Keratinocyte (primary cell): Measurements from ENCODE around the gene GAB2. TPM values are rescaled to one million over a fixed set of nuclear protein-coding genes. Genes with fewer than 3 reads are reported as not detected.
"Not testable (repeated sequence)": the region's sequence is repeated elsewhere in the genome, so short reads cannot be mapped to it uniquely, and the experiment has no call there.

Experiments
- DNase-seq: peaks from one replicate; pipeline ENCODE4 v3.0.0-alpha.2; 2011; ENCODE audit warnings: low read depth, missing footprints, low spot score
- FAIRE-seq: peaks from 2 replicates; lab custom pipeline; 2011; peaks lifted over from hg19 to GRCh38; lab: Jason Lieb, UNC
- H2AFZ ChIP-seq: 2 replicates; pipeline ENCODE4 v1.6.0; 2012; ENCODE audit warnings: low read length, control low read depth, inconsistent platforms; ENCODE audit not compliant: control insufficient read depth
- H3K27ac ChIP-seq: 2 replicates; pipeline ENCODE4 v1.5.1; 2011; ENCODE audit warnings: low read length; ENCODE audit not compliant: control insufficient read depth, insufficient read depth
- H3K27me3 ChIP-seq: 3 replicates; pipeline ENCODE4 v1.6.0; 2011; ENCODE audit warnings: low read length; ENCODE audit not compliant: control insufficient read depth, insufficient read depth; ENCODE audit errors: extremely low read depth
- H3K36me3 ChIP-seq, 2 experiments: 2 replicates in 1 of 2; 3 replicates in 1 of 2; pipeline ENCODE4 v1.5.1; 2011; ENCODE audit warnings: low read length in 2 of 2, mild to moderate bottlenecking in 1 of 2; ENCODE audit not compliant: control insufficient read depth in 2 of 2, insufficient read depth in 2 of 2; ENCODE audit errors: extremely low read depth in 1 of 2
- H3K4me1 ChIP-seq: 3 replicates; pipeline ENCODE4 v1.5.1; 2011; ENCODE audit warnings: low read length; ENCODE audit not compliant: control insufficient read depth, insufficient read depth; ENCODE audit errors: extremely low read depth
- H3K4me2 ChIP-seq: 3 replicates; pipeline ENCODE4 v1.6.0; 2011; ENCODE audit warnings: low read depth, low read length; ENCODE audit not compliant: control insufficient read depth, insufficient read depth; ENCODE audit errors: extremely low read depth
- H3K4me3 ChIP-seq, 3 experiments: fragments of 200-600 bp in 1 of 3; sonication (generic) in 1 of 3; 2 replicates in 2 of 3; 3 replicates in 1 of 3; pipeline ENCODE4 v1.5.1; 2011 to 2016; ENCODE audit warnings: low read length in 3 of 3, mild to moderate bottlenecking in 3 of 3, control low read depth in 2 of 3, inconsistent platforms in 1 of 3, low read depth in 1 of 3, mixed read lengths in 1 of 3, mixed run types in 1 of 3, moderate library complexity in 1 of 3; ENCODE audit not compliant: control insufficient read depth in 2 of 3, insufficient read depth in 2 of 3; ENCODE audit errors: extremely low read depth in 1 of 3
- H3K79me2 ChIP-seq: 2 replicates; pipeline ENCODE4 v1.6.0; 2012; ENCODE audit warnings: low read length; ENCODE audit not compliant: control insufficient read depth, insufficient read depth
- H3K9ac ChIP-seq: 3 replicates; pipeline ENCODE4 v1.6.0; 2011; ENCODE audit warnings: low read length; ENCODE audit not compliant: control insufficient read depth, insufficient read depth; ENCODE audit errors: extremely low read depth
- H3K9me1 ChIP-seq: 3 replicates; pipeline ENCODE4 v1.6.0; 2011; ENCODE audit warnings: low read length; ENCODE audit not compliant: control insufficient read depth, insufficient read depth; ENCODE audit errors: extremely low read depth
- H3K9me3 ChIP-seq: 2 replicates; pipeline ENCODE4 v1.5.1; 2012; ENCODE audit warnings: low read depth, low read length; ENCODE audit not compliant: control insufficient read depth
- H4K20me1 ChIP-seq: 3 replicates; pipeline ENCODE4 v1.6.0; 2011; ENCODE audit warnings: low read length; ENCODE audit not compliant: control insufficient read depth, insufficient read depth; ENCODE audit errors: extremely low read depth
- CTCF ChIP-seq, 3 experiments: IDR thresholded peaks in 1 of 3; conservative IDR thresholded peaks in 1 of 3; optimal IDR thresholded peaks in 1 of 3; 2 replicates in 2 of 3; 3 replicates in 1 of 3; pipeline versions ENCODE3 to v1.5.1; 2011; ENCODE audit warnings: low read length in 3 of 3, mild to moderate bottlenecking in 3 of 3, moderate library complexity in 2 of 3, control low read depth in 1 of 3, inconsistent platforms in 1 of 3; ENCODE audit not compliant: insufficient read depth in 2 of 3; ENCODE audit errors: extremely low read depth in 1 of 3
- EZH2 ChIP-seq: IDR thresholded peaks from one replicate; pipeline ENCODE4 v1.6.1; 2012; ENCODE audit warnings: inconsistent platforms, mild to moderate bottlenecking, low read length, moderate library complexity
- dilution Hi-C: fragments of 300-500 bp; cut with MboI; formaldehyde crosslinking; loops from one replicate; pipeline ENCODE4 v1.7.0; 2020; ENCODE audit warnings: low sequenced_read_pairs; ENCODE audit not compliant: extremely low pct_ligation_motif_present
- polyA plus RNA-seq, 5 experiments: library from polyadenylated mRNA; depleted of rRNA in 3 of 5; stranded (reverse) in 3 of 5; stranded (forward) in 1 of 5; unstranded in 1 of 5; fragments of >200 nt; gene quantifications; 1 replicate in 1 of 5; 2 replicates in 3 of 5; 3 replicates in 1 of 5; pipeline versions ENCODE4 v1.2.1 to v1.2.3, GENCODE V29; 2011 to 2012; ENCODE audit warnings: missing spikeins in 2 of 5, low read depth in 1 of 5, low replicate concordance in 1 of 5

Gene GAB2
- polyA plus RNA-seq, 1 donor (not counting 4 experiments of a cell fraction or from before 2014, with no cell fraction given), result 0.68 TPM

- H3K27me3 ChIP-seq, H3K9me1 ChIP-seq, DNase-seq, dilution Hi-C loops, H4K20me1 ChIP-seq, FAIRE-seq, H3K4me3 ChIP-seq, H3K4me2 ChIP-seq, H3K4me1 ChIP-seq, H3K9ac ChIP-seq, H3K9me3 ChIP-seq, H3K27ac ChIP-seq, H3K36me3 ChIP-seq, H3K79me2 ChIP-seq, H2AFZ ChIP-seq: not testable (repeated sequence)
These were observed 61.9 kb downstream of the GAB2 start for GRCh38 chr11:78355742-78356141.

- no peaks in the 10 kb centered on the region for H3K27me3 ChIP-seq
- no peaks in the 10 kb centered on the region for H3K36me3 ChIP-seq
- H3K9ac ChIP-seq, result no peak overlapping the region
- H3K9me3 ChIP-seq, result no peaks in the 10 kb centered on the region
- no peaks in the 10 kb centered on the region for H3K4me1 ChIP-seq
- dilution Hi-C loops, result no loop called here
- H3K79me2 ChIP-seq, result no peaks in the 10 kb centered on the region
- no peak overlapping the region for H3K4me2 ChIP-seq
- no peak overlapping the region for H3K4me3 ChIP-seq
- H3K9me1 ChIP-seq, result no peaks in the 10 kb centered on the region
- H4K20me1 ChIP-seq, result no peaks in the 10 kb centered on the region
- FAIRE-seq (no peak), DNase-seq (no peak)
- no peak overlapping the region for H2AFZ ChIP-seq
- TF ChIP-seq CTCF (optimal IDR thresholded peaks at IDR 0.05 in 1 of 3, IDR thresholded peaks at IDR 0.05 in 1 of 3, conservative IDR thresholded peaks at IDR 0.05 in 1 of 3; ENCODE audit: extremely low read depth in 1 of 3, insufficient read depth in 2 of 3, low read length in 3 of 3) (no peak), EZH2 (no peak)
- no peak overlapping the region for H3K27ac ChIP-seq
These were observed 62.3 kb downstream of the GAB2 start for GRCh38 chr11:78355309-78355705.
